GM23248 (cell line): ENCODE measurements around the gene MTRF1.

Experiments
- EZH2 ChIP-seq: fragments of 200-600 bp; sonication (generic); IDR thresholded peaks from 2 replicates; pipeline ENCODE4 v1.6.1; 2018; ENCODE audit warnings: antibody characterized with exemption, mild to moderate bottlenecking; ENCODE audit not compliant: insufficient read depth, poor library complexity, severe bottlenecking
- EZH2phosphoT487 ChIP-seq: fragments of 200-600 bp; sonication (generic); IDR thresholded peaks from 2 replicates; pipeline ENCODE4 v1.6.1; 2018; ENCODE audit warnings: antibody characterized with exemption, moderate library complexity, mild to moderate bottlenecking, low read depth; ENCODE audit not compliant: insufficient read depth

DNA sequence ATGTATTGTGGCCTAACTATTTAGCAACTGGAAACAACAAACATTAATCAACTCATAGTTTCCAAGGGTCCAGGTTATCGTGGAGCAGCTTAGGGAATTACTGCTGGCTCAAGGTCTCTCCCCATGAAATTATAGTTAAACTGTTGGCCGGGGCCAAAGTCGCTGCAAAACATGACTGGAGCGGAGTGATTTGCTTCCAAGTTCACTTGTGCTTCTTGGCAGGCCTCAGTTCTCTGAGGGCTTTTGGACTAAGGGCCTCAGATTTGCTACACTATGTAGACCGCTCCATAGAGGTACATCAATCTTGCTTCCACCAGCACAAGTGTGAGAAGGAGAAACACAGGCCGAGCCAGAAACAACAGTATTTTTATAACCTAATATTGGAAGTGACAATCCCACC is 59.6 kb downstream of the MTRF1 start:
- no peak for TF ChIP-seq EZH2
- no peak for TF ChIP-seq EZH2phosphoT487
